Endothelial cell of umbilical vein (primary cell): Measurements from ENCODE around the gene STYXL1.

Experiments used
- JUN ChIP-seq: IDR thresholded peaks from 2 replicates; pipeline ENCODE4 v1.6.1; 2011; ENCODE audit warnings: borderline replicate concordance, low read depth; ENCODE audit not compliant: insufficient read length, insufficient read depth
- MYC ChIP-seq: IDR thresholded peaks from one replicate; pipeline ENCODE4 v1.6.1; 2011; ENCODE audit warnings: mild to moderate bottlenecking, low read depth, low read length
- POLR2A ChIP-seq: IDR thresholded peaks from 2 replicates; pipeline ENCODE4 v1.6.1; 2012; ENCODE audit warnings: low read depth, mild to moderate bottlenecking, control low read depth, low read length
- POLR2AphosphoS5 ChIP-seq: IDR thresholded peaks from 2 replicates; pipeline ENCODE4 v1.6.1; 2012; ENCODE audit warnings: low read depth, mild to moderate bottlenecking, control low read depth, low read length, moderate library complexity; ENCODE audit not compliant: insufficient read depth
- TF ChIP-seq, protein P1 (sequence below), 2 donors: IDR thresholded peaks; 1 replicate in 1 of 2; 2 replicates in 1 of 2; pipeline ENCODE4 v1.5.1; 2011; ENCODE audit warnings: low read length in 2 of 2, mild to moderate bottlenecking in 2 of 2, moderate library complexity in 2 of 2, control low read depth in 1 of 2, inconsistent platforms in 1 of 2, low read depth in 1 of 2; ENCODE audit not compliant: insufficient read depth in 1 of 2; ENCODE audit errors: extremely low read depth in 1 of 2
- TF ChIP-seq, protein P2 (sequence below): IDR thresholded peaks from 2 replicates; pipeline ENCODE4 v1.6.1; 2011; ENCODE audit not compliant: insufficient read depth, insufficient read length

DNA sequence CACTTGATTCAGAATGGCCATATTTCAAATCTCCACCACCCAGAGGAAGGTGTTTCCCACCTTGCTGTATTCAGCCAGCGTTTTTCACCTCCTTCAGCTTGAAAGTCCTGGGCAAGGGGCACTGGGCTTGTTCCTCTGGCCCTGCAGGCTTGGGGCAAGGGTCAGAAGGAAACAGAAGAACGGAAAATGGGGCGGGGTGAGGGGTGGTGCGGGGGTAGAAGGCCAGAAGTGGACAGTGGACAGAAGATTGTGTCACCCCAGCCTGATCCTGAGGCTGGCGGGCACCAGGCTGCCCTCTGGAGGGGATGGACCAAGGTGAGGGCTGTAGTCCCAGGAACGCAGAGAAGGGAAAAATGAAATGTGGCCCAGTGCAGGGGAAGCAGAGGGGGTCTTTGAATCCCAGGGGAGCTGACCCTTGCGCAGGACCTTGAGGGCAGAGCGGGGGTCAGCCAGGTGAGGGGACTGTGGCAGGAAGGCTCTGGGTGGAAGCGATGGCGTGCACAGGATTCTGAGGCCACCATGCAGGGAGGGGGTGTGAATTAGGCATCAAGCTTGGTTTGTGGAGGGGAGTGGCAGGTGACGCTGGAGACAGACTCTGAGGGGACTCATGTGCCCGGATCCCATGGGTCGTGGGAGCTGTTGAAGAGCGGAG lies 76.4 kb downstream of the STYXL1 start:
- TF ChIP-seq, protein P1, sequence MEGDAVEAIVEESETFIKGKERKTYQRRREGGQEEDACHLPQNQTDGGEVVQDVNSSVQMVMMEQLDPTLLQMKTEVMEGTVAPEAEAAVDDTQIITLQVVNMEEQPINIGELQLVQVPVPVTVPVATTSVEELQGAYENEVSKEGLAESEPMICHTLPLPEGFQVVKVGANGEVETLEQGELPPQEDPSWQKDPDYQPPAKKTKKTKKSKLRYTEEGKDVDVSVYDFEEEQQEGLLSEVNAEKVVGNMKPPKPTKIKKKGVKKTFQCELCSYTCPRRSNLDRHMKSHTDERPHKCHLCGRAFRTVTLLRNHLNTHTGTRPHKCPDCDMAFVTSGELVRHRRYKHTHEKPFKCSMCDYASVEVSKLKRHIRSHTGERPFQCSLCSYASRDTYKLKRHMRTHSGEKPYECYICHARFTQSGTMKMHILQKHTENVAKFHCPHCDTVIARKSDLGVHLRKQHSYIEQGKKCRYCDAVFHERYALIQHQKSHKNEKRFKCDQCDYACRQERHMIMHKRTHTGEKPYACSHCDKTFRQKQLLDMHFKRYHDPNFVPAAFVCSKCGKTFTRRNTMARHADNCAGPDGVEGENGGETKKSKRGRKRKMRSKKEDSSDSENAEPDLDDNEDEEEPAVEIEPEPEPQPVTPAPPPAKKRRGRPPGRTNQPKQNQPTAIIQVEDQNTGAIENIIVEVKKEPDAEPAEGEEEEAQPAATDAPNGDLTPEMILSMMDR (IDR thresholded peaks at IDR 0.05; ENCODE audit: extremely low read depth in 1 of 2, insufficient read depth in 1 of 2, low read depth in 1 of 2, low read length in 2 of 2), result no peak
- TF ChIP-seq MYC (no peak), JUN (no peak), POLR2A (no peak), POLR2AphosphoS5 (no peak)
- TF ChIP-seq, protein P2, sequence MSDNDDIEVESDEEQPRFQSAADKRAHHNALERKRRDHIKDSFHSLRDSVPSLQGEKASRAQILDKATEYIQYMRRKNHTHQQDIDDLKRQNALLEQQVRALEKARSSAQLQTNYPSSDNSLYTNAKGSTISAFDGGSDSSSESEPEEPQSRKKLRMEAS, result no peak
